Neuron (in vitro differentiated cells): ENCODE data around the gene RNASEH2B.

Source experiments
- H2AFZ ChIP-seq: one replicate; pipeline ENCODE4 v1.6.1; 2013; ENCODE audit warnings: low read depth, mild to moderate bottlenecking, inconsistent platforms, low read length, moderate library complexity
- H3K27me3 ChIP-seq: one replicate; pipeline ENCODE4 v1.6.1; 2013; ENCODE audit warnings: low read length; ENCODE audit not compliant: insufficient read depth
- H3K36me3 ChIP-seq: one replicate; pipeline ENCODE4 v1.6.1; 2013; ENCODE audit warnings: low read length; ENCODE audit not compliant: insufficient read depth
- H3K4me1 ChIP-seq: one replicate; pipeline ENCODE4 v1.6.1; 2013; ENCODE audit warnings: low read length; ENCODE audit not compliant: insufficient read depth
- H3K4me3 ChIP-seq: 2 replicates; pipeline ENCODE4 v1.5.1; 2013; ENCODE audit warnings: mild to moderate bottlenecking, low read length, moderate library complexity
- H3K9me3 ChIP-seq: one replicate; pipeline ENCODE4 v1.6.1; 2013; ENCODE audit warnings: low read length

Gene RNASEH2B

GRCh38 chr13:50891206-50891605, 18.4 kb upstream of the RNASEH2B start:
- no peaks in the 10 kb centered on the region for H3K9me3 ChIP-seq
- H3K27me3 ChIP-seq: no peaks in the 10 kb centered on the region
- H3K4me3 ChIP-seq: no peak overlapping the region
- peaks cover 10% of the 10 kb centered on the region for H3K4me1 ChIP-seq
- no peaks in the 10 kb centered on the region for H3K36me3 ChIP-seq
- H2AFZ ChIP-seq: no peak overlapping the region

- H3K36me3 ChIP-seq: no peaks in the 10 kb centered on the region
- H3K27me3 ChIP-seq: no peaks in the 10 kb centered on the region
- no peaks in the 10 kb centered on the region for H3K9me3 ChIP-seq
- H3K4me1 ChIP-seq: peaks cover 10% of the 10 kb centered on the region
- H3K4me3 ChIP-seq: no peak overlapping the region
- H2AFZ ChIP-seq: no peak overlapping the region
Measured at GRCh38 chr13:50892210-50892944, 17.2 kb upstream of the RNASEH2B start.

GRCh38 chr13:50893211-50893852, 16.3 kb upstream of the RNASEH2B start:
- no peaks in the 10 kb centered on the region for H3K27me3 ChIP-seq
- H3K4me1 ChIP-seq: peaks cover 10% of the 10 kb centered on the region
- no peaks in the 10 kb centered on the region for H3K36me3 ChIP-seq
- H2AFZ ChIP-seq: no peak overlapping the region
- H3K4me3 ChIP-seq: no peak overlapping the region
- no peaks in the 10 kb centered on the region for H3K9me3 ChIP-seq

GRCh38 chr13:50894012-50894411, 15.6 kb upstream of the RNASEH2B start:
- Histone ChIP-seq H3K27me3 (no peaks in the 10 kb centered on the region), H2AFZ (no peak overlapping the region), H3K36me3 (no peaks in the 10 kb centered on the region), H3K4me1 (peaks cover 10% of the 10 kb centered on the region), H3K9me3 (no peaks in the 10 kb centered on the region), H3K4me3 (no peak overlapping the region)

- Histone ChIP-seq H2AFZ (no peak overlapping the region), H3K4me3 (no peak overlapping the region), H3K36me3 (no peaks in the 10 kb centered on the region), H3K9me3 (no peaks in the 10 kb centered on the region), H3K27me3 (no peaks in the 10 kb centered on the region), H3K4me1 (peaks cover 10% of the 10 kb centered on the region)
Measured at GRCh38 chr13:50894504-50894903, 15.1 kb upstream of the RNASEH2B start.

GRCh38 chr13:50898338-50898737, 11.3 kb upstream of the RNASEH2B start:
- H3K36me3 ChIP-seq: no peaks in the 10 kb centered on the region
- no peak overlapping the region for H3K4me3 ChIP-seq
- no peaks in the 10 kb centered on the region for H3K27me3 ChIP-seq
- no peaks in the 10 kb centered on the region for H3K9me3 ChIP-seq
- no peak overlapping the region for H2AFZ ChIP-seq
- peaks cover 5% of the 10 kb centered on the region for H3K4me1 ChIP-seq

GRCh38 chr13:50901701-50902100, 7.9 kb upstream of the RNASEH2B start:
- Histone ChIP-seq H3K4me1 (no peaks in the 10 kb centered on the region), H3K4me3 (no peak overlapping the region), H3K9me3 (no peaks in the 10 kb centered on the region), H3K36me3 (no peaks in the 10 kb centered on the region), H2AFZ (no peak overlapping the region), H3K27me3 (no peaks in the 10 kb centered on the region)

GRCh38 chr13:50905256-50905655, 4.3 kb upstream of the RNASEH2B start:
- Histone ChIP-seq H3K27me3 (no peaks in the 10 kb centered on the region), H3K36me3 (no peaks in the 10 kb centered on the region), H3K9me3 (no peaks in the 10 kb centered on the region), H3K4me1 (peaks cover 5% of the 10 kb centered on the region), H2AFZ (no peak overlapping the region), H3K4me3 (no peak overlapping the region)

GRCh38 chr13:50907781-50908180, 1.8 kb upstream of the RNASEH2B start:
- Histone ChIP-seq H3K27me3 (no peaks in the 10 kb centered on the region), H3K9me3 (no peaks in the 10 kb centered on the region), H2AFZ (no peak overlapping the region), H3K36me3 (no peaks in the 10 kb centered on the region), H3K4me3 (no peak overlapping the region), H3K4me1 (peaks cover 20% of the 10 kb centered on the region)

GRCh38 chr13:50908371-50908770, 1.2 kb upstream of the RNASEH2B start:
- Histone ChIP-seq H3K36me3 (no peaks in the 10 kb centered on the region), H3K27me3 (no peaks in the 10 kb centered on the region), H3K9me3 (no peaks in the 10 kb centered on the region), H3K4me3 (no peak overlapping the region), H2AFZ (no peak overlapping the region), H3K4me1 (peaks cover 20% of the 10 kb centered on the region)

GRCh38 chr13:50910485-50910805, 854 bp downstream of the RNASEH2B start:
- H3K4me1 ChIP-seq: peaks cover 20% of the 10 kb centered on the region
- H3K4me3 ChIP-seq: peak overlapping the region; percentile 81
- H2AFZ ChIP-seq: peak overlapping the region; percentile 87
- H3K36me3 ChIP-seq: no peaks in the 10 kb centered on the region
- no peaks in the 10 kb centered on the region for H3K27me3 ChIP-seq
- no peaks in the 10 kb centered on the region for H3K9me3 ChIP-seq

GRCh38 chr13:50911081-50911631, 1.6 kb downstream of the RNASEH2B start:
- Histone ChIP-seq H3K36me3 (no peaks in the 10 kb centered on the region), H2AFZ (no peak overlapping the region), H3K4me1 (peaks cover 20% of the 10 kb centered on the region), H3K4me3 (peak overlapping the region; percentile 81), H3K9me3 (no peaks in the 10 kb centered on the region), H3K27me3 (no peaks in the 10 kb centered on the region)

GRCh38 chr13:50911937-50912795, 2.6 kb downstream of the RNASEH2B start:
- no peaks in the 10 kb centered on the region for H3K27me3 ChIP-seq
- H3K9me3 ChIP-seq: no peaks in the 10 kb centered on the region
- H3K4me1 ChIP-seq: peaks cover 20% of the 10 kb centered on the region
- H3K4me3 ChIP-seq: no peak overlapping the region
- H3K36me3 ChIP-seq: no peaks in the 10 kb centered on the region
- H2AFZ ChIP-seq: no peak overlapping the region
